CD4-positive, alpha-beta T cell treated with Interleukin-12 subunit alpha and Interleukin-12 subunit beta, for 1 hour (primary cell): ENCODE data around the gene PLXNA4.

Experiments used
- DNase-seq: peaks from one replicate; pipeline ENCODE4 v3.0.0-alpha.2; 2020

The PLXNA4 gene

DNA sequence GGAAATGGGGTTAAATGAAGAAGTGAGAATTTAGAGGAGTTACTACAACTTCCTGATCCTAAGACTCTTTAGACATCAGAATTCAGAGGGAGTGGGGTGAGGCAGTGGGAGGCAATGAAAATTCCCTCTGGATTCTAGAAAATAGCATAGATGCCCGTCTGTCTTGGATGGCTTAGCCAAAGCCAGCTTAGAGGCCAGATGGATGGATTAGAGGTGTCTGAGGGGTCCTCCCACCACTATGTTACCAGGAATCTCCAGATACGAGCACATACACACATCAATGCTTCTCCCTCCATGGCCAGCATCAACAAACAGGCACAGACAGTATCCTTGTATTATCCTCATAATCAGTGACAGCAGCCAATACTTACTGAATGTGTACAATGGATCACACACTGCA lies 418.1 kb downstream of the PLXNA4 start:
- no peak for DNase-seq

DNA sequence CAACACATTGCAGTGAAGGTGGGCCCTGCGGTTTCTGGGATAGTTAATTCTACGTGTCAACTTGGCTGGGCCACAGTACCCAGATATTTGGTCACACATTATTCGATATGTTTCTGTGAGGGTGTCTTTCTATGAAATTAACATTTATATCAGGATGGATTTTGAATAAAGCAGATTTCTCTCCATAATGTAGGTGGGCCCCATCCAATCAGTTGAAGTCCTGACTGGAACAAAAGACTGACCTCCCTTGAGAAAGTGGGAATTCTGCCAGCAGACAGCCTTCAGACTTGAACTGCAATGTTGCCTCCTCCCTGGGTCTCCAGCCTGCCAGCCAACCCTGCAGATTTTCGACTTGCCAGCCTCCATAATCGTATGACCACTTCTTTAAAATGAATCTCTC lies 420.6 kb downstream of the PLXNA4 start:
- no peak for DNase-seq

DNA sequence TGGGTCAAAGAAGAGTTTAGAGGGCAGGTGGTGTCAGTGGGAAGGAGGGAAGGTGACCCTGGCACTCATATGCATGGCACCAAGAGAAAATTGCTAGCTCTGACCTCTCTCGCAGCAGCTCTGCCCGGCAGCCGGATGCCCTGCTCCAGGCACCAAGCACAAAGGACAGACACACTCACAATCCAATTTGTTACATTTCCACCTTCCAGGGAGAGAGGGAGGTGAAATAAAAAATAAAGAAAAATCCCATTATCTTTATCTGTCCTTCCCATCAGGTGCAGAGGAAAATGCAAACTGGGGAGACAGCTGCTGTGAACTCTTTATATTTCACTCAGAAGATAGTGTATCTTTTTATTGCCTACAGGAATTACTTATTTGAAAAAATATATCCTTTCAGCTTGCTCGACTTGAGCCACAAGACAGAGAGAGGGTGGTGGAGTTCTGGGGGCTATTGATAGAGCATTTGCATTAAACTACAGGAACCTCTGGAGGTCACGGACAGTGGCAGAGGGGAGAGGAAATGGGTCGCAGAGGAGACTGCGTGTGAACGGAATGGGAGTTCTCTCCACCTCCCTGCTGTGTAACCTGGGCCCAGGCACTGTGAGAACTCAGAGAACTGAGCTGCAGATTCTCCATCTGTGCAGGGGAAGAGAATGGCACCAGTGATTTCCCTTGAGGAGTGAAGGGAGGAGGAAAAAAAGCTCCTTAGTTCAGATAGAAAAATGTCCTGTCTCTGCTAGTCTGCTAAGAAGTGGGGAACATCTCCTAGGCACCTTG lies 421.4 kb downstream of the PLXNA4 start:
- no peak for DNase-seq

DNA sequence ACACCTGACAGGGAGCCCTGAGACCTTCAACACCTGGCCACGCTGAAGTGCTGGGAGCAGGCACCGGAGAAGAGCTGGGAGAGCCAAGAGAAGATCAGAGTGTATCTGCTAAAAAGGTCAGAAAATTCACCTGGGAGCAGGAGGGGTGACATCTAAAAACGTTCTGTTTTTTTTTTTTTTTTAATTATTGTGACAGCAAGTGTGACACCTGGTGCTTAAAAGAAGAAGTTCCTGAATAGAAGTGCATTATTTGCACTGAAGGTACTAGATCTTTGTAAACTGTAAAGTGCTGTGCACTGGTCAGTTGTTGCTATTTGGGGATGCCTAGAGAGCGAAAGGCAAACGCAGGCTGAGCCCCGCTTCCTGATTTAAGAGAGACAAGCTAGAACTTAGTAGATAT lies 422.0 kb downstream of the PLXNA4 start:
- no peak for DNase-seq

DNA sequence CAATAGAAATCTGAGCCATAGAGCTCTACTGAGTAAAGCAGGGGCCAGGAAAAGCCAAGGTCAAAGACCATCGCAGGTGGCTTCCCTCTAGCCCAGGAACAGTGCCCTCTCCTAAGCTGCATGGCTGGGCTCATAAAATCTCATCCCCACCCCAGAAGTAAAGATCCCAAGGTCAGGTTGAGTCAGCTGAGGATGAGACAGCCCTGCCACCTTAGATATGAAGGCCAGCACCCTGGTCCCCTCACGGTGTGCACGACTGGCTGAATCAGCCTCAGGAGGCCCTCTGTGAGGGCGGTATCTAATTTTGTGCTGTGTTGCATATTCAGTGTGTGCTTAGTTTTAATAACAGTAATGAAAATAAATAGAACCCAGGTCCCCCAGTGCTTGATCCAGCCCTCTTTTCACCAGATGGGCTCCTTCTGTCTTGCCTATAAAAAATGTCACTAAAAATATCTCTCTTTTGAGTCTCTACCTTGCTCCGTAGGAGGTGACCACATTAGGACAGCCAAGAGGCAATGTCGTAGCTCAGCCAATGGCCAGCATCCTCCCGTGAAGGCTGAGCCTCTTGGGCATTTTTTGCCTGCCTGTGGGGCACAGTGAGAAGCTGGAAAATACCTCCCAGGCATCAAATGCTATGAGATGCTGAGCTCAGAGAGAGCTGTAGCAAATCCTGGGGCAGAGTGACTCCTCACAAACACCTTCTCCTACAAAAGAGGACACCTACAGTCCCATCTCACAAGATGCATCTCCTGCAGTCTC lies 424.0 kb downstream of the PLXNA4 start:
- no peak for DNase-seq

DNA sequence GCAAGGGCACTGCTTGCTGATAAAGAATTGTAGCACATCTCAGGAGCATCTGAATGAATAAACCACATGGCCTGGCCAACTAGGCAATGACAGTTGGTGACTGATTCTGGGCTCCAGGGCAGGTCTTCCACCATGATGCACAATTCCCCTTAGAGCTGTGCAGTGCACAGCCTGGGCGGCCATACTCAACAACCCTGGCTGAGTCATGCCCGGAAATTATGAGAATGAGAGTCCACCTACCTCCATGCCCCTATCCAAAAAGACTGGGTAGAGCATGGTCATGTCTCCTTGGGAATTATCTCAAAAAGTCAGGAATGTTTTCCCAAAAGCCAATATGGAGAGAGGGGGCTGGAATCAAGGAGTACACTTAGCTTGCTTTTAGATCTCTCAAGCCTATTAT lies 425.6 kb downstream of the PLXNA4 start:
- DNase-seq: no peak

DNA sequence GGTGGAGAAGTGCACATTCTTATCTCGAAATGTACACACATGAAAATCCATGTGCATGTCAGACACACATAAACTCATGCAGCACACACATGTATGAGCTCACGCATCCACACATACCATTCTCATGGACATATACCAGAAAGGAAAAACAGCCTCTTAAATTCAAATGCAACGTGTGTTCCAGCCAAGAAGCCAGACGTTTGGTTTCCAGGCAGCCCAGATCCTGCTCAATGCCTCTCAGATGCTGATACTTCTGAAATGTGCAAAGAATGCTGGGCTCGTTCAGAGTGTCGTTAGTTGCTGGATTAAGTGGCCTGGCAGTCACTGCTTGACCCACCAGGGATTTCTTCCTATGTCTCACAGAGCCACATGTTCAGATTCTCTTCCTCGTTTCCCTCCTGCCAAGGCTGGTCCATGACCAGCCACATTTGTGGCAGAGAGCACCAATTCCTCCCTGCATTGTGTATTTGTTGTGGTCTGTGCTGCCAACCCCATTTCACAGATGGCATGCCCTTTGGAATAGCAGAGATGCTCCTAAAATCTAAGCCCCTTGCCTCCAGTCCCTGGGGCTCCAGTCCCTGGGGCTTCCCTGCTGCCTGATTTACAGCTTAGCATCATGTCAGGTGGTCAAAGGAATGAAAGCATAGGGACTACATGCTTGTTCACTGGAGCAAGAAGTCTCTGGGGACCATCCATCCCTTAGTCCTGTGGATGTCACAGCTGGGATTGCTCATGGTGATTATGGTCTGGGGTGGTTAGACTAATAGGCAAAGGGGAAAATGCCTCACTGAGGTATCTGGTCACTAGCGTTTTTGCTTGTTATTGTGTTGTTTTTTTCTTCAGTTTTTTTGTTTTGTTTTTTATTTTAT lies 426.6 kb downstream of the PLXNA4 start:
- DNase-seq: no peak

DNA sequence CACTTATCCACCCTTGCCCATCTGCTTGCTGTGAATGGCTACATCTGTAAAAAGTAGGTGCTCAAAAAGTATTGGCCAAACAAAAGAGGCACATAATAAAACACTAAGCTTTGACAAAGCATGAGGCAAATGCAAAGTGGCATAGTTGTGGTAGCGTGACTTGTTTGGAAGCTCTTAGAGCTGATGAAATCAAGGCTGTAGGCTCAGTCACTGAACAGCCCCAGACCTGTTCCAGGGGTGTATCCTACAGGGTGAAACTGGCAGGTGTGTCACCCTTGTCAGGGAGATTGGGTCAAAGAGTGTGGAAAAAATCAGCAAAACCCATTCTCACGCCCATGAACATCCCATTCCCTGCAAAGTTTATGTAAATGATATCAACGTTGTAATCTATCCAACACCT lies 427.4 kb downstream of the PLXNA4 start:
- no peak for DNase-seq

DNA sequence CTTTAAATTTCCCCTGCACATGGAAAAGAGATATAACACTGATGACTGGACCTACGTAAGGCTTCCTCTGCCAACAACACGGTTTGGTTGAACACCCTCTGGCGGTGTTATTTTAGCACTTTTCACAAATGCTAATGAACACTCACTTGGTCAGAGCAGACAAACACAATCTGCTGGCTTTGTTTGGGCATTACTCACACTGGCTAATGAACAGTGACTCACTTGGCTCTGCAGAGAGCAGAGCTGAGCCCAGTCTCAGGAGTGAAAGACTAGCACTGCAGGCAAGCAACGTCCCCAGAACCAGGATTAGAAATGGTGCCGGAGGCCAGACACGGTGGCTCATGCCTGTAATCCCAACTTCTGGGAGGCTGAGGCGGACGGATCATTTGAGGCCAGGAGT lies 430.8 kb downstream of the PLXNA4 start:
- no peak for DNase-seq

DNA sequence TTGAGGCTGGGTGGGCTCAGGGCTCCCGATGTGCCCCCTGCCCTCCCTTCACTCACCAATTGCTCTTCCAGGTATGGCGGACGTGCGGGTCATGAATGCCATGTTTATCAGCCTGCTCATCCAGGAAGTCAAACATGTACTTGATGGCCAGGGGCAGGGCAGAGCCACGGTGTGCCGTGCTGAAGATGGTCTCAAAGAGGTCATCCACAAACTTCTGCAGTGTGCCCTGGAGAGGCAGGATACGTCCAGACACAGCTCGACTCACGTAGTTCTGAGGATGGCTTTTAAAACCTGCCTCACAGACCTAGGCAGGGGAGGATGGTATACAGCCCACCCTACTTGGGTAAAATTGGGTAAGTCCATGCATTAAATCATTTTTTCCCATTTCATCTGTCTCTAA lies 431.2 kb downstream of the PLXNA4 start:
- no peak for DNase-seq

DNA sequence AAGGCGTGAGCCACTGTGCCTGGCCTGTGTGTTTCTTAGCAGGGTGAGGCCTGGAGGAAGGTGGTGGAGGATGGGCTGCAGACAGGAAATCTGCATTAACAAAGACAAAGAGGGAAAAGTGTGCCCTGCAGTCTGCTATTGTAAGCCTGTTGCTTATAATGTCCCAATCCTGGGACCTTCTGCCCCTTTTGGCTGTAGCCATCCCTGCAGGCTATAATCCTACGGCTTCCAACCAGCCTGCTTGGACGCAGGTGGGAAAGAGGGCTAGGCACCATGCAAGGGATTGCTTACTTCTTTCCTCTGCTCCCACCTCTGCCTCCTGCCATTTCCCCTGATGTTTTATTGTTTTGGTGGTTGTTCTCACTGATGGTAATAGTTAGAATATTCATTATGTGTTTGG lies 434.3 kb downstream of the PLXNA4 start:
- no peak for DNase-seq

DNA sequence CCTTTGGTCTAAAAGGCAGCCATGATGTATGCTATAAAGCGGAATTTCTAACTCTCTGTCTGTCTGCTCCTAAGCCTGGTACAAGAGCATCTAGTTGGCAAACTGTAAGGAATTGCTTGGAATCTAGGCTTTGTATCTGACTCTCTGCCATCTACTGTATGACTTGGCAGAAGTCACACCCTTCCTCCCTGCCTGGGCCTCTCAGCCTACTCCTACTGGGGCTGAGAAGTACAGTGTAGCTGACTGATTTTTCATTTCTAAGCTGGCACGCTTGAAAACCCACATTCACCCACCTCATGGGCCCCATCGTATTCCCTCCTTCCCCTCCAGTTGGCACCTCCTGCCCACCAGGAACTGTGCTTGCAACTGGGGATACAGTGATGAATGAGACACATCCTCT lies 435.2 kb downstream of the PLXNA4 start:
- no peak for DNase-seq

DNA sequence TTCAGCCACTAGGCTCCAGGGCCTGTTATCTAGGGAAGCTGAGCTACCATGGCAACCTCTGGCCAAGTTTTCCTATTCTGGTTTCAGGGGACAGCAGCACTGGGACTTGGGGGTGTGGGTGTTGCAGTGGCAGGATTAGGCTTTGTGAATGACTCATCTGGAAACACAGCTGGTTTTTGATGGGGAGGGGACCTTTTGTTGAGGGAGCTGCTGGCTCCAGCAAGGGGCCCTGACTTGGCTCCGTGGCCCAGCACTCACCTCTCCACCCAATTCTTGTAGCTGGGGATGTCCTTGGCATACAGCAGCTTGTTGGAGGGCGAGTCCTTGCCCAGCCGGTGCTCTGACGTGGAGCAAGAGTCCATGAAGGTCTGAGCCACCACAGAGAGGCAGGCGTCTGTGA lies 435.9 kb downstream of the PLXNA4 start:
- DNase-seq: no peak

DNA sequence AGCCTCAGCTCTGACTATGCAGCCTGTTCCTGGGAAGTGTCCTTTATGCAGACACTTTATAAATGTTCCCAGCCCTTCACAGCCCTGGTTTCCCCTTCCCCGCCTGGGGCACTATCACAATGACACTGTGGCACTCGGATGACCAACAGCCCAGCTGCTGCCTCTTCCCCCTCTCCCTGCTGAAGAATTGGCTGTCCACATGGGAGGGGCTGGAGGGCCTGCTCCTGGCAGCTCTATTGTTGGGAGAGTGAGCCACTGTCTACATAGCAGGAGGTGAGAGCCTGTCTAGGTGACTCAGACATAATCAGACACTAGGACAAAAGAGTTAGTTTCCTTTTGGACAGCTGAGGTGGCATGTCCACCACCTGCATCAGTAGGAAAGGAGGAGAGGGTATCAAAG lies 437.5 kb downstream of the PLXNA4 start:
- no peak for DNase-seq

DNA sequence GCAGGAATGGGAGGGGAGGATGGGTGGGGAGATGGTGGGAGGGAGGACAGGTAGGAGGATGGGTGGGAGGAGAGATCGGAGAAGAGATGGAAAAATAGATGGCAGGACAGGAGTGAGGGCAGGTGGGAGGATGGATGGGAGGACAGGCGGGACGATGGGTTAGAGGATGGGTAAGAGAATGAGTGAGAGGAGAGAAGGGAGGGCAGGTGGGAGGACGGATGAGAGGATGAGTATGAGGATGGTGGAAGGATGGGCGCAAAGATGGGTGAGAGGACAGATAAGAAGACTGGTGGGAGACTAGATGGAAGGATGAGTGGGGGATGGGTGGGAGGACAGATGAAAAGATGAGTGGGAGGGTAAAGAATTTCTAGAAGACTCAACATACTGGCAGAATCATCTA lies 438.6 kb downstream of the PLXNA4 start:
- DNase-seq: no peak

DNA sequence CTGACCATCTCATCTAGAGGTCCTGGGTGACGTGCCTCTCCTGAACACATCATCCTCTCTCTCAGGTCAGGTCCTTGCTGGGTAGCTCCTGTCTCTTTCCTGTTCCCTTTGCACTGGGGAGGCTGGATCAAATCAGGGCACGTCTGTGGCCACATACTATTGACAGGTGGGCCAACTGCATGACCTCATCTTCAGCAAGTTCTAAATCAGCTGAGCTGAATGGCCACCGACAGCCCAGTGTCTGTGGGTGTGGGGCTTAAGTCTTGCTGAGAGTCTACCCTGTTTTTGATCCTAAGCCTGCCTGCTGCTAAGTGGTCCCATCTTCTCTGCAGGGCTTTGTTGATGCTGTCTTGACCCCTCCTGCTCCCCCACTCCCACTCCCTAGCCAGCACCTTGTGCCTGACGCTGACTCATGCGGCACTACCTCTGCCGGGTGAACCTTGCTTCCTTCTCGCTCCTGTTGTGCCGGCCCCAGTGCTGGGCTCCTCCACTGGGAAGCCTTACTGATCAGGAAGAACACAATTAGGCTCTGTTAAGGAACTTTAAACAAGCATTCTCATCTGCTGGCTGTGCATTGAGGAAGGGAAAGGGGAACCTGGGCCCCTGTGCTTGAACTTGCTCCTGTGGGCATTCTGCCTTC lies 440.4 kb downstream of the PLXNA4 start:
- no peak for DNase-seq

DNA sequence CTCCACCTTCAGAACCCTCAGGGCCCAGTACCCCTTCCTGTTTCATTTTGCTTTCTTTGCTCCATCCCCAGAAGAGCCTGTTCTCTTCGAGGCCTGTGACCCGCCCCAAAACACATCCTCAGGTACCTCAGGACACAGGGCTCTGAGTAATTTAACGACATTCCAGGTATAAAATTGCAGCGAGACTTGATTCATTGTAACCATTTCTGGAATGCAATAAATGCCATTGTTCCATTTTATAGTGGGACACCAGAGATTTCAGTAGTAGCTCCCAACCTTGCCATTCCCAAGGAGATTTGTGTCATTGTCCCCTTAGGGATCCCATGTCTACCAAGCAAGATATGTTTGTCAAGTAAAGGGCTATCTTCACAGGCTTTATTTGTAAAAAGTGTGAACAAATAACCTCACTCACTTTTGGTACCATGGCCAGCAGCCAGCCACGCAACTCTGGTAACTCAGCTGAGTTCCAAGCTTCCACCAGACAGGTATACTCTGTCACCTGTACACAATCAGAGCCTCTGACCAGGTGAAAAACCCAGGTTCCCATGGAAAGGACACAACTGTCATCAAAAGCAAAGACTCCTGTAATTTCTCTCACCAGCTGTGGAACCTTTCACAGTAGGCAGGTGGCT lies 441.3 kb downstream of the PLXNA4 start:
- no peak for DNase-seq

DNA sequence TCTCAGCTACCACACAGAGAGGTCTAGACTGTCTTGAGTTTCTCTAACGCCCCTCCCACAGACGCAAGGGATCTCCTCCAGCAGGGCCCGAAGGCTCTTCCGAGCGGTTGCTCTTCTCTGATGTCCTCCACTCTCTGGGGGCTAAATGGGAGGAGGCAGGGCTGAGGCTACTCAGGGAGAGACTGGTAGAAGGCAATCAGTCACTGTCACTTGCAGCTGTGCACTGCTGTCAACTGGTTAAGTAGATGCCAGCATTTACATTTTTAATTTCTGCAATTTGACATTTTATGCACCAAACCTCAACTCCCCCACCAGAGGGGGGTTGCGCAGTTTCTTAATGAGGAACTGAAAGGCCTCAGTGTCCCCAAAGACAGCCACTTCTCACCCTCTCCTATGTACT lies 442.8 kb downstream of the PLXNA4 start:
- no peak for DNase-seq

DNA sequence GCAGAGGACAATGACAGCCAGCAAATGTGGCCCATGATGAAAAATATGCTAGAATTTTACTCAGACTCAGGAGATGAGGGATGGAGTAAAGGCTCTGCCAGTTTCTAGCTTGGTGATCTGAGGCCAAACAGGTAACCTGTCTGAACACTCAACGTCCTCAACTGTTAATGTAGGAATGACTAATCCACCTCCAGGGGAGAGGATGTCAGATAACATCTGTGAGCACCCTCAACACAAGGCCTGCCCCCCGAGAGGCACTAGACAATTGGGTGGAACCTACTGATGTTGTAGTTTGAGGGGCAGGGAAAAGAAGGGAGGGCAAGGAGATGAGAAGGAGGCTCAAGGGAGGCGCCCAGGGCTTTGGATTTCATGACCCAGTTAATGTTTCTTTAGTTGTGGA lies 445.1 kb downstream of the PLXNA4 start:
- no peak for DNase-seq

DNA sequence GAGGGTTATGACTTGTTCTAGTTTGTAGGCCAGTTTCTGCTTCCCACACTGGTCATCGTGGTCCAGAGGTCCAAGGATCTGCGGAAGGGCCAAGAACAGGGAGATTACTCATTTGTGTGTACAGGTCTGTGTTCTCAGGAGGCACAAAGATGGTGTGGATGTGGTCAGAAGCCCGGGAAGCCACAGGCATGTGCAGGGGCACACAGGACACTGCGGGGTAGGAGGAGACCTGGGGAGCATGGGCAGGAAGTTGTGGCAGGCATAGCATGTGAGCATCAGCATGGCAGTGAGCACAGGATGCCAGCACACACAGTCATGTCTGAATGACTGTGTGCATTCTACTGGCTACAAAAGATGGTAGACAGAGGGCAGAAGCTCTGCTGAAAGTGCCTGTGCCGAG lies 445.8 kb downstream of the PLXNA4 start:
- DNase-seq: no peak

DNA sequence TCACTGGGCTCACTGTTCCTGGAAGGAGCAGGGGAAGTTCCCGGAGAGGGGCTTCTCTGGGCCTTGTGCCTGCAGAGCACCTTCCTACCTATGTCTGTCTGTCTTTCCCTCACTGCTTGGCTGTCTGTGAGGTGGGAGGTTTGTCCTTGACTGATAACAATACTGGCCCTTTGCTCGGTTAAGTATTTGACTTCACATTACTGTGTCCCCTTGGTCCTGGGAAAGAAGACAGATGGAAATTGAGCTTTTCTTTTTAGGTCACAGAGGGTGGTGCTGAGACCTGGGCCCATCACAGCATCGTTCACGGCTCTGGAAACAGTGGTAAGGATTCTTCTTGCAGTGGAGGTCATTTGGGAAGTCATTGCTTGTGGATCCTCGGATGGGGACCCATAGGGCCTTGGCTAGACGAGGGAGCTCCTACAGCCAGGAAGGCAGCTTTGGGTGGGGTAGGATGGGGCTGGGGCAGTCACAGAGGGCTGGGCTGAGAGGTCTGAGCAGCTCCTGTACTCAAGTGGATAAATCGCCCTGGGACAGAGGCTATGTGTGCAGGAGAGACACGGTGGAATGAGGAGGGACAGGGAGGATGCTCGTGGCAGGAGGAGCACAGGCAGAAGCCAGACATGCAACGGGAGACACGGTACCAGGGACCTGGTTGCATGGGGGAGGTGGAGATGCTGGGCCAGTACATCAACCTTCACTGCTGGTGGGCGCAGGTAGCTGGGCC lies 450.2 kb downstream of the PLXNA4 start:
- no peak for DNase-seq

DNA sequence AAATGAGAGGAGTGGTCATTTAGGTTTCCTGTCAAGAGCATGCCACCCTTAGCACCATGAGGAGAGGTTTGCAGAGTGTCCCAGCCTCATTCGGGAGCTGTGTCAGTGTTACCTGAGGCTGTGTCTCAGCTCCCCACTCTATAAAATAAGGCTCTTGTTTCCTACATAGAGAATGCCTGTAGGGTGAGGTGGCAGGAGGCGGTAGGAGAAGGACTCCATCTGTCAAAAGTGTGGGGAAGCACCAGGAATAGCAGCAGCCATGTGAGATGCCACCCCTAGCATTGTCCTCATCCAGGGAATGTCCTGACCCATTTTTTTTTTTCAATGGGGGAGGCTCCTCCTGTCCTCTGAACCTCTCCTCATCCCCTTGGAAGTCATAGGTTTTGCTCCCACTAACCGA lies 451.2 kb downstream of the PLXNA4 start:
- DNase-seq: no peak
